Endothelial cell of umbilical vein (primary cell): ENCODE data around the gene ZNF22. TPM values are rescaled to one million over a fixed set of nuclear protein-coding genes. Genes with fewer than 3 reads are reported as not detected.

ENCODE experiments used
- BruUV-seq: library from RNA; stranded (reverse); fragments of 400-500 nt; replicated peaks from 2 replicates; lab custom pipeline; 2021; lab: Mats Ljungman, UMichigan
- CTCF ChIA-PET: fragments of 300-600, 350-600 bp; sonication (Branson Sonifier 250); formaldehyde crosslinking; loops from one replicate; lab custom pipeline; 2021; ENCODE audit warnings: antibody characterized with exemption, inconsistent platforms; lab: Charles Lee
- POLR2A ChIA-PET: fragments of 300-600, 350-600 bp; sonication (Branson Sonifier 250); formaldehyde crosslinking; loops from one replicate; lab custom pipeline; 2021; ENCODE audit warnings: antibody characterized with exemption, inconsistent platforms; lab: Charles Lee
- DNase-seq: peaks from one replicate; pipeline ENCODE4 v3.0.0-alpha.2; 2011; ENCODE audit warnings: low read depth, low spot score
- FAIRE-seq: peaks from 2 replicates; lab custom pipeline; 2011; peaks lifted over from hg19 to GRCh38; lab: Jason Lieb, UNC
- H2AFZ ChIP-seq: 2 replicates; pipeline ENCODE4 v1.6.0; 2012; ENCODE audit warnings: low read depth, low read length, control low read depth, inconsistent platforms
- H3K27ac ChIP-seq: 2 replicates; pipeline ENCODE4 v1.5.1; 2011; ENCODE audit warnings: low read depth, mild to moderate bottlenecking, control low read depth, low read length, moderate library complexity; ENCODE audit not compliant: insufficient read depth
- H3K27me3 ChIP-seq, 2 experiments: 2 replicates each; pipeline versions ENCODE4 v1.6.0 to v1.6.1; 2011; ENCODE audit warnings: low read length in 2 of 2, mixed read lengths in 1 of 2; ENCODE audit not compliant: control insufficient read depth in 2 of 2, insufficient read depth in 2 of 2
- H3K36me3 ChIP-seq, 2 experiments: 2 replicates in 1 of 2; 3 replicates in 1 of 2; pipeline ENCODE4 v1.5.1; 2011; ENCODE audit warnings: low read length in 2 of 2, mild to moderate bottlenecking in 1 of 2, moderate library complexity in 1 of 2; ENCODE audit not compliant: control insufficient read depth in 2 of 2, insufficient read depth in 2 of 2; ENCODE audit errors: extremely low read depth in 1 of 2
- H3K4me1 ChIP-seq: 3 replicates; pipeline ENCODE4 v1.5.1; 2011; ENCODE audit warnings: mild to moderate bottlenecking, low read length; ENCODE audit not compliant: control insufficient read depth, insufficient read depth; ENCODE audit errors: extremely low read depth
- H3K4me2 ChIP-seq: 2 replicates; pipeline ENCODE4 v1.6.1; 2011; ENCODE audit warnings: low read length, control low read depth, mixed read lengths; ENCODE audit not compliant: insufficient read depth
- H3K4me3 ChIP-seq, 3 experiments: fragments of 200-600 bp in 1 of 3; sonication (generic), shearing (Covaris generic) in 1 of 3; replicated peaks in 1 of 3; 2 replicates each; pipeline ENCODE4 v1.5.1; 2011 to 2016; ENCODE audit warnings: control low read depth in 3 of 3, low read length in 3 of 3, mild to moderate bottlenecking in 2 of 3, inconsistent platforms in 1 of 3, low read depth in 1 of 3, moderate library complexity in 1 of 3; ENCODE audit not compliant: insufficient read depth in 1 of 3
- H3K79me2 ChIP-seq: 2 replicates; pipeline ENCODE4 v1.6.0; 2012; ENCODE audit warnings: low read length, inconsistent platforms; ENCODE audit not compliant: control insufficient read depth, insufficient read depth
- H3K9ac ChIP-seq: replicated peaks from 2 replicates; pipeline ENCODE3; 2011; ENCODE audit warnings: low read length, control low read depth; ENCODE audit not compliant: insufficient read depth; ENCODE audit errors: extremely low read depth
- H3K9me1 ChIP-seq: replicated peaks from 3 replicates; pipeline ENCODE4 v1.6.0; 2011; ENCODE audit warnings: mild to moderate bottlenecking, low read length; ENCODE audit not compliant: control insufficient read depth, insufficient read depth; ENCODE audit errors: extremely low read depth
- H3K9me3 ChIP-seq: replicated peaks from 2 replicates; pipeline ENCODE4 v1.5.1; 2012; ENCODE audit warnings: low read length, inconsistent platforms; ENCODE audit not compliant: control insufficient read depth, insufficient read depth
- H4K20me1 ChIP-seq: replicated peaks from 2 replicates; pipeline ENCODE3; 2011; ENCODE audit warnings: mild to moderate bottlenecking, low read length; ENCODE audit not compliant: control insufficient read depth, insufficient read depth; ENCODE audit errors: extremely low read depth
- CTCF ChIP-seq, 2 donors: IDR thresholded peaks; 1 replicate in 1 of 2; 2 replicates in 1 of 2; pipeline ENCODE4 v1.5.1; 2011; ENCODE audit warnings: low read length in 2 of 2, mild to moderate bottlenecking in 2 of 2, moderate library complexity in 2 of 2, control low read depth in 1 of 2, inconsistent platforms in 1 of 2, low read depth in 1 of 2; ENCODE audit not compliant: insufficient read depth in 1 of 2; ENCODE audit errors: extremely low read depth in 1 of 2
- EZH2 ChIP-seq: IDR thresholded peaks from 2 replicates; pipeline ENCODE4 v1.6.1; 2012; ENCODE audit warnings: borderline replicate concordance, low read depth, mild to moderate bottlenecking, moderate library complexity, low read length, inconsistent platforms; ENCODE audit not compliant: severe bottlenecking
- FOS ChIP-seq: IDR thresholded peaks from 2 replicates; pipeline ENCODE4 v1.6.1; 2011; ENCODE audit warnings: mild to moderate bottlenecking, low read length, moderate library complexity, borderline replicate concordance; ENCODE audit not compliant: insufficient read depth
- GATA2 ChIP-seq: IDR thresholded peaks from 2 replicates; pipeline ENCODE4 v1.7.0; 2011; ENCODE audit warnings: low read depth, mild to moderate bottlenecking, moderate library complexity, mixed read lengths, low read length; ENCODE audit not compliant: insufficient read length, insufficient read depth
- MYC ChIP-seq: IDR thresholded peaks from one replicate; pipeline ENCODE4 v1.6.1; 2011; ENCODE audit warnings: mild to moderate bottlenecking, low read depth, low read length
- POLR2A ChIP-seq: IDR thresholded peaks from 2 replicates; pipeline ENCODE4 v1.6.1; 2012; ENCODE audit warnings: low read depth, mild to moderate bottlenecking, control low read depth, low read length
- dilution Hi-C: fragments of 300-500 bp; cut with MboI; formaldehyde crosslinking; loops from one replicate; pipeline ENCODE4 v1.15.0; 2019; ENCODE audit warnings: low sequenced_read_pairs; ENCODE audit not compliant: extremely low pct_ligation_motif_present
- intact Hi-C: fragments of 100-400 bp; cut with micrococcal nuclease; formaldehyde crosslinking; loops from one replicate; pipeline ENCODE4 v1.10.0; 2022
- polyA plus RNA-seq, 4 experiments: library from polyadenylated mRNA; depleted of rRNA in 3 of 4; stranded (reverse) in 3 of 4; unstranded in 1 of 4; fragments of >200 nt; gene quantifications; 2 replicates each; pipeline versions ENCODE4 v1.2.1 to v1.2.3, GENCODE V29; 2011 to 2012; ENCODE audit warnings: missing spikeins in 1 of 4
- total RNA-seq: library from RNA; stranded (reverse); gene quantifications from 2 replicates; pipeline ENCODE4 v1.2.3, GENCODE V29; 2021
- TF ChIP-seq, protein P1 (sequence below): IDR thresholded peaks from 2 replicates; pipeline ENCODE4 v1.6.1; 2011; ENCODE audit not compliant: insufficient read depth, insufficient read length

ZNF22 gene
- total and polyA plus RNA-seq, 2 donors (not counting 3 experiments of a cell fraction or from before 2014, with no cell fraction given): 21.0 to 48.7 TPM

DNA sequence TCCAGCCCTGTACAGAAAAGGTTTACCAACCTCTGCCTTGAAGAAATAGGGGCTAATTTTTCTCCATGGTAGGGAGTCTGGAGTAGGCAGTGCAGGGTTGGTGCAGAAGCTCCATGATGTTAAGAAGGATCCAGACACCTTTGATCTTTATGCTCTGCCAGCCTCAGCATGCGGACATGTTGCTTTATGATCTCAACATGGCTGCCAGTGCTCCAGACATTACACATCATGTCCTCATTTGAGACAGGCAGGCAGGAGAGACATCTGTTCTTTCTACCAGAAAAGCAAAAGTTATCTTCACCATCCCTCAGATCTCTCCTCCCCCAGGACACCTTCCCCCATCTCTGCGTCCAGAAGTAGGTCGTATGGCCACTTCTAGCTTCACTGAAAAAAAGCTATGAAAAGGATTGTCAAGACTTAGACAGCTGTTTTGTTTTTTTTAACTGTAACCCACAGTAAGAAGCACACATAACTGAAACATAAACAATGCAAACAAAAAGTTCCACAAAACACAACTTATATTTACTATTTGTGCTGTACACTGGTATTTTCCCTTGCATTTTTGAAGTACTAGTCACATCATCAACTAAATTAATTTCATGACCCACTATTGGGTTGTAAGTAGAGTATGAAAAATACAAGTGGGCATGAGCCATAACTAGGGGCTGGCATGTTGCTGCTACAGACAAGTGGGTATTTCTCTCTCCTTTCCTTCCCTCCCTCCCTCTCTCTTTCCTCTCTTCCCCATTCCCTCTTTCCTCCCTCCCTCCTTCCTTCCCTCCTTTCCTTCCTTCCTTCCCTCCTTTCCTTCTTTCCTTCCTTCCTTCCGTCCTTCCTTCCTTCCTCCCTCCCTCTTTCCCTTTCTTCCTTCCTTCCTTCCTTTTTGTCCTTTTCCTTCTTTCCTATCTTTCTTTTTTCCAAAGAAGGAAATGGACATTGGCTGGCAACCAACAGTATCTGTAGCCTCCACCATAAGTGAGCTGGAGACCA is 43.7 kb upstream of the ZNF22 start:
- Histone ChIP-seq H2AFZ (no peak overlapping the region), H3K4me1 (peaks cover 11% of the 10 kb centered on the region), H3K9me3 (no peaks in the 10 kb centered on the region), H3K36me3 (no peaks in the 10 kb centered on the region), H3K27me3 (no peaks in the 10 kb centered on the region), H3K9me1 (no peaks in the 10 kb centered on the region), H3K4me2 (no peak overlapping the region), H3K4me3 (no peak overlapping the region), H4K20me1 (no peaks in the 10 kb centered on the region), H3K79me2 (no peaks in the 10 kb centered on the region), H3K27ac (no peak overlapping the region), H3K9ac (no peak overlapping the region)
- CTCF ChIA-PET: no interaction called here
- DNase-seq (no peak), FAIRE-seq (no peak)
- TF ChIP-seq EZH2: no peak
- TF ChIP-seq, protein P1, sequence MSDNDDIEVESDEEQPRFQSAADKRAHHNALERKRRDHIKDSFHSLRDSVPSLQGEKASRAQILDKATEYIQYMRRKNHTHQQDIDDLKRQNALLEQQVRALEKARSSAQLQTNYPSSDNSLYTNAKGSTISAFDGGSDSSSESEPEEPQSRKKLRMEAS: no peak
- no peak for TF ChIP-seq MYC
- TF ChIP-seq POLR2A: no peak
- TF ChIP-seq CTCF (IDR thresholded peaks at IDR 0.05; ENCODE audit: extremely low read depth in 1 of 2, insufficient read depth in 1 of 2, low read depth in 1 of 2, low read length in 2 of 2): no peak
- no peak for TF ChIP-seq GATA2
- TF ChIP-seq FOS: no peak
- POLR2A ChIA-PET: no interaction called here
- BruUV-seq: no TSS peak
- intact Hi-C loops: no loop called here
- dilution Hi-C loops: no loop called here
